PFSK-1 (cell line): ENCODE measurements around the gene MIP.

Source experiments
- POLR2AphosphoS5 ChIP-seq: IDR thresholded peaks from 2 replicates; pipeline ENCODE4 v1.6.1; 2012; ENCODE audit warnings: low read depth, mild to moderate bottlenecking, control low read depth, low read length, moderate library complexity
- SIN3A ChIP-seq: IDR thresholded peaks from 2 replicates; pipeline ENCODE4 v1.6.1; 2012; ENCODE audit warnings: mild to moderate bottlenecking, low read length, moderate library complexity, borderline replicate concordance; ENCODE audit not compliant: insufficient read depth
- TAF1 ChIP-seq: IDR thresholded peaks from 2 replicates; pipeline ENCODE4 v1.6.1; 2012; ENCODE audit warnings: low read length, control low read depth, borderline replicate concordance; ENCODE audit not compliant: insufficient read depth
- TF ChIP-seq, protein P1 (sequence below), 2 experiments: IDR thresholded peaks; 2 replicates each; pipeline versions ENCODE4 v1.6.1 to v1.8.0; 2011 to 2012; ENCODE audit warnings: low read depth in 2 of 2, low read length in 2 of 2, control low read depth in 1 of 2, inconsistent platforms in 1 of 2, mild to moderate bottlenecking in 1 of 2, moderate library complexity in 1 of 2; ENCODE audit not compliant: insufficient read depth in 1 of 2

DNA sequence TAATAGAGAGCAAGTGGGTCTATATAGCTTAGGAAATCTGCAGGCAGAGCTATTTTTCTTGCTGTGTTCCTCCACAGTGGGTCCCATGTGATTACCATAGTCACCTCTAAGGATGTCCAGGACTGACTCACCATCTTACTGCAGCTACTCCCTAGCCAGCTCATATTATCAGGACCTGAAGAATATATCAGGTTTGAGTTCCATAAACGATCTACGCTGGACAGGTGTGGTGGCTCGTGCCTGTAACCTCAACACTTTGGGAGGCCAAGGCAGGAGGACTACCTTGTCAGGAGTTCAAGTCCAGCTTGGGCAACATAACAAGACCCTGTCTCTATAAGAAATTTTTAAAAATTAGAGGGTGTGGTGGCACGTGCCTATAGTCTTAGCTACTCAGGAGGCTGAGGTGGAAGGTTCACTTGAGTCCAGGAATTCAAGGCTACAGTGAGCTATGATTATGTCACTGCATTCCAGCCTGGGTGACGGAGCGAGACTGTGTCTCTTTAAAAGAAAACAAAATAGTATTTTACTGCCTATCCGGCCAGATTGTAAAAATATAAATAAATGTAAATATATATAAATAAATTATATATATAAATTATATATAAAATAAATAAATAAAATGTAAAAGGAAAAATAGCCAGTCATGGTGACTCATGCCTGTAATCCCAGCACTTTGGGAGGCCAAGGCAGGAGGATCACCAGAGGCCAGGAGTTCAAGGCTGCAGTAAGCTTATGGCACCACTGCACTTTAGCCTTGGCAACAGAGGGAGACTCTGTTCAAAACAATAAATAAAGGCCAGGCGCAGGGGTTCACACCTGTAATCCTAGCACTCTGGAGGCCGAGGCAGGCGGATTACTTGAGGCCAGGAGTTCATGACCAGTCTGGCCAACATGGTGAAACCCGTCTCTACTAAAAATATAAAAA, 7.0 kb upstream of the MIP start:
- no peak for TF ChIP-seq POLR2AphosphoS5
- TF ChIP-seq SIN3A = no peak
- TF ChIP-seq, protein P1, sequence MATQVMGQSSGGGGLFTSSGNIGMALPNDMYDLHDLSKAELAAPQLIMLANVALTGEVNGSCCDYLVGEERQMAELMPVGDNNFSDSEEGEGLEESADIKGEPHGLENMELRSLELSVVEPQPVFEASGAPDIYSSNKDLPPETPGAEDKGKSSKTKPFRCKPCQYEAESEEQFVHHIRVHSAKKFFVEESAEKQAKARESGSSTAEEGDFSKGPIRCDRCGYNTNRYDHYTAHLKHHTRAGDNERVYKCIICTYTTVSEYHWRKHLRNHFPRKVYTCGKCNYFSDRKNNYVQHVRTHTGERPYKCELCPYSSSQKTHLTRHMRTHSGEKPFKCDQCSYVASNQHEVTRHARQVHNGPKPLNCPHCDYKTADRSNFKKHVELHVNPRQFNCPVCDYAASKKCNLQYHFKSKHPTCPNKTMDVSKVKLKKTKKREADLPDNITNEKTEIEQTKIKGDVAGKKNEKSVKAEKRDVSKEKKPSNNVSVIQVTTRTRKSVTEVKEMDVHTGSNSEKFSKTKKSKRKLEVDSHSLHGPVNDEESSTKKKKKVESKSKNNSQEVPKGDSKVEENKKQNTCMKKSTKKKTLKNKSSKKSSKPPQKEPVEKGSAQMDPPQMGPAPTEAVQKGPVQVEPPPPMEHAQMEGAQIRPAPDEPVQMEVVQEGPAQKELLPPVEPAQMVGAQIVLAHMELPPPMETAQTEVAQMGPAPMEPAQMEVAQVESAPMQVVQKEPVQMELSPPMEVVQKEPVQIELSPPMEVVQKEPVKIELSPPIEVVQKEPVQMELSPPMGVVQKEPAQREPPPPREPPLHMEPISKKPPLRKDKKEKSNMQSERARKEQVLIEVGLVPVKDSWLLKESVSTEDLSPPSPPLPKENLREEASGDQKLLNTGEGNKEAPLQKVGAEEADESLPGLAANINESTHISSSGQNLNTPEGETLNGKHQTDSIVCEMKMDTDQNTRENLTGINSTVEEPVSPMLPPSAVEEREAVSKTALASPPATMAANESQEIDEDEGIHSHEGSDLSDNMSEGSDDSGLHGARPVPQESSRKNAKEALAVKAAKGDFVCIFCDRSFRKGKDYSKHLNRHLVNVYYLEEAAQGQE (IDR thresholded peaks at IDR 0.05; ENCODE audit: insufficient read depth in 1 of 2, low read depth in 2 of 2, low read length in 2 of 2) = no peak
- TF ChIP-seq TAF1 = no peak
